ENCODE data around the gene CST7.

Gene CST7

GRCh38 chr20:24984961-24985640 lies 36.0 kb downstream of the CST7 start:
- no peak for DNase-seq (ENCODE audit: extremely low read depth in 1 of 2, low read depth in 1 of 2)

- DNase-seq (ENCODE audit: extremely low read depth in 1 of 2, low read depth in 1 of 2) = no peak
Measured at GRCh38 chr20:24985802-24986201, 36.7 kb downstream of the CST7 start.

GRCh38 chr20:24986436-24987015 lies 37.5 kb downstream of the CST7 start:
- no peak for DNase-seq (ENCODE audit: extremely low read depth in 1 of 2, low read depth in 1 of 2)

GRCh38 chr20:24987244-24987643 lies 38.2 kb downstream of the CST7 start:
- DNase-seq (ENCODE audit: extremely low read depth in 1 of 2, low read depth in 1 of 2) = no peak

GRCh38 chr20:24987873-24988835 lies 39.1 kb downstream of the CST7 start:
- no peak for DNase-seq (ENCODE audit: extremely low read depth in 1 of 2, low read depth in 1 of 2)

GRCh38 chr20:24989162-24989561 lies 40.1 kb downstream of the CST7 start:
- DNase-seq (ENCODE audit: extremely low read depth in 1 of 2, low read depth in 1 of 2) = no peak

GRCh38 chr20:24990810-24991252 lies 41.8 kb downstream of the CST7 start:
- no peak for DNase-seq (ENCODE audit: extremely low read depth in 1 of 2, low read depth in 1 of 2)

- no peak for DNase-seq (ENCODE audit: extremely low read depth in 1 of 2, low read depth in 1 of 2)
Measured at GRCh38 chr20:24991897-24992486, 42.9 kb downstream of the CST7 start.

GRCh38 chr20:24992487-24993205 lies 43.6 kb downstream of the CST7 start, which contains the start of gene APMAP:
APMAP (minus strand) TSS chr20:24992751; CDS start chr20:24992688, 63 bp downstream.
- peak; percentile 90 to 96 for DNase-seq (ENCODE audit: extremely low read depth in 1 of 2, low read depth in 1 of 2)

GRCh38 chr20:24993337-24994185 lies 44.5 kb downstream of the CST7 start:
- DNase-seq (ENCODE audit: extremely low read depth in 1 of 2, low read depth in 1 of 2) = no peak

- no peak for DNase-seq (ENCODE audit: extremely low read depth in 1 of 2, low read depth in 1 of 2)
Measured at GRCh38 chr20:24994186-24994465, 45.1 kb downstream of the CST7 start.

GRCh38 chr20:24994470-24995368 lies 45.6 kb downstream of the CST7 start:
- DNase-seq (ENCODE audit: extremely low read depth in 1 of 2, low read depth in 1 of 2) = peak; percentile 66 to 73

GRCh38 chr20:24995741-24996448 lies 46.8 kb downstream of the CST7 start:
- no peak for DNase-seq (ENCODE audit: extremely low read depth in 1 of 2, low read depth in 1 of 2)

- no peak for DNase-seq (ENCODE audit: extremely low read depth in 1 of 2, low read depth in 1 of 2)
Measured at GRCh38 chr20:24996449-24997377, 47.6 kb downstream of the CST7 start.

- DNase-seq (ENCODE audit: extremely low read depth in 1 of 2, low read depth in 1 of 2) = no peak
Measured at GRCh38 chr20:24998121-24998520, 49.1 kb downstream of the CST7 start.

GRCh38 chr20:24998631-24999445 lies 49.8 kb downstream of the CST7 start:
- DNase-seq (ENCODE audit: extremely low read depth in 1 of 2, low read depth in 1 of 2) = no peak

Data from activated CD8-positive, alpha-beta memory T cell treated with anti-CD3 and anti-CD28 coated beads for 1 hour (primary cell).